Measurements from ENCODE around the gene LRRFIP2. TPM values are rescaled to one million over a fixed set of nuclear protein-coding genes. Genes with fewer than 3 reads are reported as not detected.
"Not testable (repeated sequence)": the region's sequence is repeated elsewhere in the genome, so short reads cannot be mapped to it uniquely, and the experiment has no call there.

LRRFIP2 gene, protein sequence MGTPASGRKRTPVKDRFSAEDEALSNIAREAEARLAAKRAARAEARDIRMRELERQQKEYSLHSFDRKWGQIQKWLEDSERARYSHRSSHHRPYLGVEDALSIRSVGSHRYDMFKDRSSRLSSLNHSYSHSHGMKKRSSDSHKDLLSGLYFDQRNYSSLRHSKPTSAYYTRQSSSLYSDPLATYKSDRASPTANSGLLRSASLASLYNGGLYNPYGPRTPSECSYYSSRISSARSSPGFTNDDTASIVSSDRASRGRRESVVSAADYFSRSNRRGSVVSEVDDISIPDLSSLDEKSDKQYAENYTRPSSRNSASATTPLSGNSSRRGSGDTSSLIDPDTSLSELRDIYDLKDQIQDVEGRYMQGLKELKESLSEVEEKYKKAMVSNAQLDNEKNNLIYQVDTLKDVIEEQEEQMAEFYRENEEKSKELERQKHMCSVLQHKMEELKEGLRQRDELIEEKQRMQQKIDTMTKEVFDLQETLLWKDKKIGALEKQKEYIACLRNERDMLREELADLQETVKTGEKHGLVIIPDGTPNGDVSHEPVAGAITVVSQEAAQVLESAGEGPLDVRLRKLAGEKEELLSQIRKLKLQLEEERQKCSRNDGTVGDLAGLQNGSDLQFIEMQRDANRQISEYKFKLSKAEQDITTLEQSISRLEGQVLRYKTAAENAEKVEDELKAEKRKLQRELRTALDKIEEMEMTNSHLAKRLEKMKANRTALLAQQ
- 63.5 and 68.5 TPM in 2 replicates for total RNA-seq (ENCODE audit: low replicate concordance)
- long read RNA-seq, transcript LRRFIP2-205 (15 exons, 2,522 nt): minor isoform, 5 of 81 reads
- long read RNA-seq, transcript LRRFIP2-202 (14 exons, 2,821 nt): major isoform, 32 of 81 reads
- long read RNA-seq, partial matches to known transcripts: 8 of 81 reads
- long read RNA-seq, other reads (novel, unspliced or antisense): 32 of 81 reads

DNA sequence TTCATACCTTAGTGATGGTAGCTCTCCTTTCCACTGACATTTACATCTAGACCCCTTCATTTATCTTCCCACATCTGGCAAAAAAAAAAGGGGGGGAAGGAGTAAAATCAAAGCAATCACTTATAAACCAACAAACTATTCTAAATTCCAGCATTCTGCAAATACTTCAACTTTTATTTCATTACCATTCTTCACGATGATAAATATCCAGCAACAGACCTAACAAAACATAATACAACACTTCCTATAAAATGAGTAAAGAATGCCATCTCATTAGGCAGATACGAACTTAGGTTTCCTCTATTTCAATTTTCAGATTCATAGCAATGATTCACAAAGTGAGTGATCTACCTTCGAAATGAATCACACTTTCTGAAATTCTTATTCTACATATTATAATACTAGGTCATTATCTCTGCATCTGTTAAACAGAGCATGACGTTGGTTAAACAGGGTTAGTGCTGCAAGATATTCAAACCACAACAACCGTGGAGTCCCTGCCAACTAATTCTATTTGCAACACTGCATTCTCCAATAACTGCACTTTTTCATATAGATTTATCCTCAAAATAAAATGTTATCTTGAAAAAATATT lies at the start of gene LRRFIP2:
Gene LRRFIP2, minus strand, starts transcription at position 51 of the 595 bp plus-strand sequence. CDS start 25,599 bp downstream, outside the sequence.
- DNase-seq (ENCODE audit: extremely low spot score, unreplicated experiment): no peak
- Mint-ChIP-seq H3K27me3 (no peaks in the 10 kb centered on the region), H3K4me3 (peak within 1 kb of the TSS; percentile 88), H3K9me3 (no peaks in the 10 kb centered on the region), H3K4me1 (ENCODE audit: unreplicated experiment) (peaks cover 42% of the 10 kb centered on the region), H3K36me3 (peaks cover 11% of the 10 kb centered on the region), H3K27ac (peak within 1 kb of the TSS; percentile 86)
- TF ChIP-seq, protein P1, sequence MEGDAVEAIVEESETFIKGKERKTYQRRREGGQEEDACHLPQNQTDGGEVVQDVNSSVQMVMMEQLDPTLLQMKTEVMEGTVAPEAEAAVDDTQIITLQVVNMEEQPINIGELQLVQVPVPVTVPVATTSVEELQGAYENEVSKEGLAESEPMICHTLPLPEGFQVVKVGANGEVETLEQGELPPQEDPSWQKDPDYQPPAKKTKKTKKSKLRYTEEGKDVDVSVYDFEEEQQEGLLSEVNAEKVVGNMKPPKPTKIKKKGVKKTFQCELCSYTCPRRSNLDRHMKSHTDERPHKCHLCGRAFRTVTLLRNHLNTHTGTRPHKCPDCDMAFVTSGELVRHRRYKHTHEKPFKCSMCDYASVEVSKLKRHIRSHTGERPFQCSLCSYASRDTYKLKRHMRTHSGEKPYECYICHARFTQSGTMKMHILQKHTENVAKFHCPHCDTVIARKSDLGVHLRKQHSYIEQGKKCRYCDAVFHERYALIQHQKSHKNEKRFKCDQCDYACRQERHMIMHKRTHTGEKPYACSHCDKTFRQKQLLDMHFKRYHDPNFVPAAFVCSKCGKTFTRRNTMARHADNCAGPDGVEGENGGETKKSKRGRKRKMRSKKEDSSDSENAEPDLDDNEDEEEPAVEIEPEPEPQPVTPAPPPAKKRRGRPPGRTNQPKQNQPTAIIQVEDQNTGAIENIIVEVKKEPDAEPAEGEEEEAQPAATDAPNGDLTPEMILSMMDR (conservative IDR thresholded peaks at IDR 0.05): no peak

DNA sequence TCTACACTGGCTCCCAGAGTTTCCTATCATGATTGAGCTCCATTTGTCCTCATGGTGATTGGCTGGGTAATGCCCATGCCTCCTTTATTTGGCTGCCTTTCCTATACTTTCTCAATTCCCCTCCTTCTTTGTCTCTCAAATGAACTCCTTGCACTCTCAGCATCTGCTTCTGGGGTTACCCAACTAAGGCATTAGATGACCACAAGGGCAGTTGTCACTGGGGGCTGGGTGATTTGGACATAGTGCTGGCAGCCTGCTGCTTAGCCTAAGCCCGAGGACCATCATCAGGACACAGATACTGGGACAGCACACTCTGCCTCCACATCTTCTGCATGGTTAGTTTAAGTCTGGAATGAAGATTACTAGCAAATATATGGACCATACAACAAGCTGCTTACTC lies 49.2 kb upstream of the LRRFIP2 start:
- H3K4me1 Mint-ChIP-seq (ENCODE audit: unreplicated experiment): peaks cover 5% of the 10 kb centered on the region
- TF ChIP-seq, protein P1 (conservative IDR thresholded peaks at IDR 0.05): no peak

DNA sequence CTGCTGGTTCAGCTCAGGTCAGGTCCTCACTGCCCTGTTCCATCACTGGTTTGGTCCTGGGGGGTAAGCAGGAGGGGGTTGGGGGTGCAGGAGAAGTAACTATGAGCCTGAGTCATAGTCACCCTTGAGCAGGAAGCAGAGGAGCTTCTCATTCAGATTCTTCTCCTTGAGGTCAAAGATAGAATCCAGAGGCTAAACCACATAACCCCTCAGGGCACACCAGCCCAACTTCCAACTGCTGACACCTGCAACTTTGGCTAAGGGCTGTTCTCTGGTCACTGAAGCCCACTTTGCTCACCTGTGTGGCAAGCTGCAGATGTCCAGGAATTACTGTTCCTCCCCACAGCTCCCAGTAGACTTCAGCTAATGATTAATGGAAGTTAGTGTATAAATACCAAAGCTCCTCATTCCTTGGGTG lies 48.8 kb upstream of the LRRFIP2 start:
- no peak for DNase-seq (ENCODE audit: extremely low spot score, unreplicated experiment)
- TF ChIP-seq, protein P1 (conservative IDR thresholded peaks at IDR 0.05): no peak
- Mint-ChIP-seq H3K27ac (no peak overlapping the region), H3K4me3 (no peak overlapping the region), H3K36me3 (no peaks in the 10 kb centered on the region), H3K9me3 (no peaks in the 10 kb centered on the region), H3K4me1 (ENCODE audit: unreplicated experiment) (peaks cover 5% of the 10 kb centered on the region), H3K27me3 (peaks cover 4% of the 10 kb centered on the region)

More for the DNA sequence above, 49.2 kb upstream of the LRRFIP2 start:
- DNase-seq (ENCODE audit: extremely low spot score, unreplicated experiment): no peak
- H3K27ac Mint-ChIP-seq: no peak overlapping the region
- no peaks in the 10 kb centered on the region for H3K9me3 Mint-ChIP-seq
- peaks cover 4% of the 10 kb centered on the region for H3K27me3 Mint-ChIP-seq
- no peaks in the 10 kb centered on the region for H3K36me3 Mint-ChIP-seq
- no peak overlapping the region for H3K4me3 Mint-ChIP-seq

DNA sequence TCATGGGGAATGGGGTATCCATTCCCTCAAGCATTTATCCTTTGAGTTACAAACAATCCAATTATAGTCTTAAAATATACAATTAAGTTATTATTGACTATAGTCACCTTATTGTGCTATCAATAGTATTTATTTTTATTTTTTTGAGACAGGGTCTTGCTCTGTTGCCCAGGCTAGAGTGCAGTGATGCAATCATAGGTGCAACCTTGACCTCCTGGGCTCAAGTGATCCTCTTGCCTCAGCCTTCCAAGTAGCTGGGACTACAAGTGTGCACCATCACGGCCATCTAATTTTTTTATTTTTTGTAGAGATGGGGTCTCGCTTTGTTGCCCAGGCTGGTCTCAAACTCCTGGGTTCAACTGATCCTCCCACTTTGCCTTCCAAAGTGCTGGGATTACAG lies 48.2 kb upstream of the LRRFIP2 start:
- DNase-seq (ENCODE audit: extremely low spot score, unreplicated experiment); H3K27me3 Mint-ChIP-seq; H3K4me3 Mint-ChIP-seq; H3K27ac Mint-ChIP-seq; H3K4me1 Mint-ChIP-seq (ENCODE audit: unreplicated experiment); H3K9me3 Mint-ChIP-seq; H3K36me3 Mint-ChIP-seq: not testable (repeated sequence)

DNA sequence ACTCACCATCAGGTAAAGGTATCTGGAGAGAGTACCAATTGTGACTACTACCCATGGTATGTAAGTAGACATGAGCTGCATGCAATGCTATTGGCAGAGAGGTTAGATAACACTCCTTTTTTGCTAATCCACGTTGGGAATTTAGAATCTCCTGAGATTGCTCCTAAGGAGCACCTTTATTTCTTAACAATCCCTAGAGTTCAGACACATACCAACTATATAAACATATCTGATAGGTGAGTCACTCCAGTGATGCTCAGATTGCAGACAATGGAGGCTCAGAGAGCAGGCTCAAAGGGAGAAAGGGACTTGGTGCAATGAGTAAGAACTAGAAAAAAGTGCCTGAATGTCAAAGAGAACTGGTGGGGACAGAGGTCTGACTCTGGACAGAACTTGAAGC lies 47.0 kb upstream of the LRRFIP2 start:
- Mint-ChIP-seq H3K9me3 (no peaks in the 10 kb centered on the region), H3K36me3 (no peaks in the 10 kb centered on the region), H3K27me3 (peaks cover 4% of the 10 kb centered on the region), H3K4me1 (ENCODE audit: unreplicated experiment) (peaks cover 5% of the 10 kb centered on the region), H3K4me3 (no peak overlapping the region), H3K27ac (peak overlapping the region; percentile 73)
- no peak for DNase-seq (ENCODE audit: extremely low spot score, unreplicated experiment)
- TF ChIP-seq, protein P1 (conservative IDR thresholded peaks at IDR 0.05): no peak
